GM10266 (cell line): ENCODE data around the gene MYO10.
"Not testable (repeated sequence)": the region's sequence is repeated elsewhere in the genome, so short reads cannot be mapped to it uniquely, and the experiment has no call there.

Experiments used
- DNase-seq: peaks from one replicate; pipeline ENCODE4 v3.0.0; 2012; ENCODE audit errors: extremely low spot score
- TF ChIP-seq, protein P1 (sequence below): IDR thresholded peaks from 2 replicates; pipeline ENCODE4 v1.5.1; 2012; ENCODE audit warnings: mild to moderate bottlenecking, low read depth; ENCODE audit not compliant: control insufficient read depth, insufficient read depth; ENCODE audit errors: missing control alignments

MYO10 gene

GRCh38 chr5:16842896-16843295 is 93.2 kb downstream of the MYO10 start:
- TF ChIP-seq, protein P1, sequence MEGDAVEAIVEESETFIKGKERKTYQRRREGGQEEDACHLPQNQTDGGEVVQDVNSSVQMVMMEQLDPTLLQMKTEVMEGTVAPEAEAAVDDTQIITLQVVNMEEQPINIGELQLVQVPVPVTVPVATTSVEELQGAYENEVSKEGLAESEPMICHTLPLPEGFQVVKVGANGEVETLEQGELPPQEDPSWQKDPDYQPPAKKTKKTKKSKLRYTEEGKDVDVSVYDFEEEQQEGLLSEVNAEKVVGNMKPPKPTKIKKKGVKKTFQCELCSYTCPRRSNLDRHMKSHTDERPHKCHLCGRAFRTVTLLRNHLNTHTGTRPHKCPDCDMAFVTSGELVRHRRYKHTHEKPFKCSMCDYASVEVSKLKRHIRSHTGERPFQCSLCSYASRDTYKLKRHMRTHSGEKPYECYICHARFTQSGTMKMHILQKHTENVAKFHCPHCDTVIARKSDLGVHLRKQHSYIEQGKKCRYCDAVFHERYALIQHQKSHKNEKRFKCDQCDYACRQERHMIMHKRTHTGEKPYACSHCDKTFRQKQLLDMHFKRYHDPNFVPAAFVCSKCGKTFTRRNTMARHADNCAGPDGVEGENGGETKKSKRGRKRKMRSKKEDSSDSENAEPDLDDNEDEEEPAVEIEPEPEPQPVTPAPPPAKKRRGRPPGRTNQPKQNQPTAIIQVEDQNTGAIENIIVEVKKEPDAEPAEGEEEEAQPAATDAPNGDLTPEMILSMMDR: no peak
- no peak for DNase-seq

GRCh38 chr5:16841416-16841815 is 94.7 kb downstream of the MYO10 start:
- TF ChIP-seq, protein P1: no peak

DNA sequence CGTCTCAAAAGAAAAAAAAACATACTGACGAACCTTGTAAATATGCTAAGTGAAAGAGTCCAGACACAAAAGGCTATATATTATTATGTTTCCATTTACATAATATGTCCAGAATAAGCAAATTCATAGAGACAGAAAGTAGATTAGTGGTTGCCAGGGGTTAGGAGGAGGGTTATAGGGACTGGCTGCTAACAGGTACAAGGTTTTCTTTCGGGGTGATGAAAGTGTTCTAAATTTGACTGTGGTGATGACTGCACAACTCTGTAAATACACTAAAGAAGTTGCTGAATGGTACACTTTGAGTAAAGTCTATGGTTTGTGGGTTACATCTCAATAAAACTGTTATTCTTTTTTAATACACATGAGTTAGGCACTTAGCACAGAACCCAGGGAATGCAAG is 98.8 kb downstream of the MYO10 start:
- TF ChIP-seq, protein P1: no peak
- DNase-seq: no peak

More at GRCh38 chr5:16841416-16841815, 94.7 kb downstream of the MYO10 start:
- DNase-seq: no peak

GRCh38 chr5:16834029-16834428 is 102.1 kb downstream of the MYO10 start:
- TF ChIP-seq, protein P1: no peak

GRCh38 chr5:16831326-16831725 is 104.8 kb downstream of the MYO10 start:
- DNase-seq: not testable (repeated sequence)

More at GRCh38 chr5:16834029-16834428, 102.1 kb downstream of the MYO10 start:
- DNase-seq: no peak

DNA sequence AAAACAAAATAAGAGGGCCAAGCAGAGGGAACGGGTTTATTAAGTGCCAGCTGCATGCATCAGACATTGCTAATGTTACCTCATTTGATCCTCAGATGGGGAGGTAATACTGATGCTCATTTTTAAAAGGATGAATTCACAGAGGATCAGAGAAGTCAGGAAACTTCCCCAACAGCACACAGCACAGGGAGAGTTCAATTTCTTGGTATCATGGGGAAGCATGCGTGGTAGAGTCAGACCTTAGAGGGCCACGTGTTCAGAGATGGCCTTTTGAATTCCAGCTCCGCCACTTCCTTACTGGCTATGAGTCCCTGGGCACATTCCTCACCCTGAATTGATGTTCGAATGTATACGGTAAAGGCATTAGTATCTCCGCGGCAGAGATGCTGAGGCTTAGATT is 108.3 kb downstream of the MYO10 start:
- TF ChIP-seq, protein P1: no peak
- DNase-seq: no peak

- TF ChIP-seq, protein P1: no peak
These were observed 109.5 kb downstream of the MYO10 start for GRCh38 chr5:16826379-16827125.

More at GRCh38 chr5:16826379-16827125, 109.5 kb downstream of the MYO10 start:
- DNase-seq: no peak
